Femur (tissue), 1 donor: ENCODE data around the gene HOXB3.
"Not testable (repeated sequence)": the region's sequence is repeated elsewhere in the genome, so short reads cannot be mapped to it uniquely, and the experiment has no call there.

Experiments used
- DNase-seq: peaks from one replicate; pipeline ENCODE4 v3.0.0-alpha.2; 2017

Gene HOXB3

DNA sequence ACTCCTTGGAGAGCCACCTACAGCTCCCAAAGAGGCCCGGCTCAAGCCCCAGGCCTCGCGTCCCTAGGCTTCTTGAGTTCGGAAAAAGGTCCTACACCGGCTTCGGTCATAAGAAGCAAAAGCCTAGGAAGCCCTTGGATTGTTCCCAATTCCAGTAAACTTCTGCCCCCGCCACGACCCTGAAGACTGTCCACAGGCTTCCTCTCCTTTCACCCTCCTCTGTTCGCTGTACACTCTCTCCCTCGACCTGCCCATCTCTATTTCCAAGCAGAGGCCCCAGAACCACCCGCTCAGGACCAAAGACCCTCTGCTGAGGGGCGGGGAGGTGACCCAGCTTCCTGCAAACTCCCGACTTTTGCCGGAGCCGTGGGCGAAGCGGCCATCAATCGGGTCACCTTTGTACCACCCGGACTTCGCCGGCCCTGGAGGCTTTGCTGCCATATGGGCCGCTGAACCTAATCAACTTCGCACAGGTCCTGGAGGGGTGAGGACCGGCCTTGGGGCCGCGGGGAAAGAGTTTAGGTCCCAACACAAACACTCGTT is 47.9 kb downstream of the HOXB3 start:
- DNase-seq, result no peak

DNA sequence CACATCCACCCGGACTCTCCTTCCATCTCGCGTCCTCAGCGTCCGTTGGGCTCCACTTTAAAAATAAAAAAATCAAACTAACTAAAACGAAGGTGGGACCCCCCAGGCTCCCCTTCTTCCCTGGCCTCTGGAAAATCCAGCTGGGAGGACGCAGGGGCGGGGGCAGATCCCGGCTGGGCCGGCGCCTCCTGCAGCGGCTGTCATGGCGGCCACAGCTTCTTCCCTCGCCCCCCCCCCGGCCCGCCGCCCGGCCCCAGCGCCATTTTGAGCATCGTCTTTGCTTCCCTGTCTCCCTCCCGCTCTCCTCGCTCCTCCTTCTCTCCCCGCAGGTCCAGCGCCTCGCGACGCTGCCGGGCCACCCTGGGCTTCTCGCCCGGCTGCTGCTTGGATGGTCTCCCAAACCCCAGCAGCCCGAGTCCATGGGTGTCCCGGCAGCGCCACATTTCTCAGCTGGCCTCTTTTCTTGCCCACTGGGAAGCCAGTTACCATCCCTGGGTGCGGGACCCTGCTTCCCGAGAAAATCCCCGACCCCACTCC is 48.4 kb downstream of the HOXB3 start:
- peak; percentile 84 for DNase-seq

DNA sequence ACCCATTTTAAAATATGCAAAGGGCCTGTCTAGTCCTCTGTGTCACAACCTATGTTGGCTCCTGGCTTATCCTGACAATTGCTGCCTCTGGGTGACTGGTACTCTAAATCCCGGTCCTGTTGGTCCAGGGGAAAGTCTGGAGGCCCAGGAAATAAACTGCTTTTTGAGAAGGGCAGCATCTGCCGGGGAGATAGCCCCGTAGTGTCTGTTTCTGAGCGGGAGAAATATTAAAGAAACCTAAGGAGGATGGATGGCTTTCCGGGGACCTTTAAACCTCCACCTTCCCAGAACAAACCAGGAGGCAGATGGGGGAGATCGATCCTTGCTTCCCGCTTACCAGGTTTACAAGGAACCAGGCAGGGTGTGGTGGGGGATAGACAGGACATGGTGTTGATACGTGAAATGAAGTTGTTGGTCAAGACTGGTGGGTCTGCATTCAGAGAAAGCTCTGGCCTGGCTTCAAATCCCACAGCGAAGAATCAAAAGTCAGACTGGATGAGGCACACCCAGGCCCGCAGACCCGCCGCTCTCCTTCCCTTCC is 48.9 kb downstream of the HOXB3 start:
- DNase-seq, result no peak

DNA sequence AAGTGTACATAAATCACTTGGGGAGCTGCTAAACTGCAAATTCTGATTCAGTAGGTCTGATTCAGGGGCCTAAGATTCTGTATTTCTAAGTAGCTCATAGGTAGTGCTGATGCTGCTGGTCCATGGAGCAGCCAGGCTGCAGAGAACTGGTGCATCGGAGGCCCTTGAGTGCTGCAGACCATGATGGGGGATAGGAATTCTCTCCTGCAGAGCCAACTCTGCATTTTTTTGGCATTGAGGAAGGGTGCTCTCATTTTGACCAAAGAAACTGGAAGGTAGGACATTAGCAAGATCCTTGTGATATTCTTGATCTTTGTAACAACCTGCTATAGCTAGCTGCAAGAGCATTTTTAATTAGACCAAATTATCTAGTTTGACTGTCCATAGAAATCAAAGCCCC is 49.8 kb downstream of the HOXB3 start:
- no peak for DNase-seq

DNA sequence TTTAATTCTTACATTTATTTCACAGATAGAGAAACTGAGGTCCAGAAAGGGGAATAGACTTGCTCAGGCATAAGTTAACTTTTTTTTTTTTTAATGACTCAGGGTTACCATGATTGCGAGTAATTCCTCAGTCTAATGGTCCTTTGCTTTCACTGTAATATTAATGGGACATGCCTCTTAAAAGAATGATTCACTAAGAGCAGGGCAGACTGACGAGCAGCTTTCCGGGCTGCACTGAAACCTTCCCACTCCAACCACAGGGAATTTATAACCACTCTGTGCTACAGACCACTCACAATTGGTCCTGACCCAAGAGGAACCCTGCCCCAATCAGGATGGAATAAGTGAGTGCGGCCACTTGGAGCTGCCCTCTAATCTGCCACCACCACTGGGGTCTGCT is 50.9 kb downstream of the HOXB3 start:
- no peak for DNase-seq

DNA sequence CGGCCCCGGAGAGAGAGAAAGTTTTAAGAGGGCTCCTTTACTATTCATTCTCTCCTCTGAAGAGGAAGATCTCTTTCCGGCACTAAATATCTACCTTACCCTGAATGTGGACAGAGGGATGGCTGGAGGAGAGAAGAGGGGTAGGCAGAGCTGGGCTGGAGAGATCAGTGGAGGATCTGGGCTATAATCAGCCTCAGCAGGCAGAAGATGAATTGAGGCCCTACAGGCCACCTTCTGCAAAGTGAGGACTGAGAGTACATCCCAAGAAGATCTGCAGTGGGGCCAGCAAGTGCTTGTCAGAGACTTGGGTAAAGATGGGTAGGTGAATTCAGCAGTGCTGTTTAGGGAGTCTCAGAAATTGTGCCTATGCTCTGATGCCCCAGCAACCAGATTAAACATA is 52.7 kb downstream of the HOXB3 start:
- no peak for DNase-seq

DNA sequence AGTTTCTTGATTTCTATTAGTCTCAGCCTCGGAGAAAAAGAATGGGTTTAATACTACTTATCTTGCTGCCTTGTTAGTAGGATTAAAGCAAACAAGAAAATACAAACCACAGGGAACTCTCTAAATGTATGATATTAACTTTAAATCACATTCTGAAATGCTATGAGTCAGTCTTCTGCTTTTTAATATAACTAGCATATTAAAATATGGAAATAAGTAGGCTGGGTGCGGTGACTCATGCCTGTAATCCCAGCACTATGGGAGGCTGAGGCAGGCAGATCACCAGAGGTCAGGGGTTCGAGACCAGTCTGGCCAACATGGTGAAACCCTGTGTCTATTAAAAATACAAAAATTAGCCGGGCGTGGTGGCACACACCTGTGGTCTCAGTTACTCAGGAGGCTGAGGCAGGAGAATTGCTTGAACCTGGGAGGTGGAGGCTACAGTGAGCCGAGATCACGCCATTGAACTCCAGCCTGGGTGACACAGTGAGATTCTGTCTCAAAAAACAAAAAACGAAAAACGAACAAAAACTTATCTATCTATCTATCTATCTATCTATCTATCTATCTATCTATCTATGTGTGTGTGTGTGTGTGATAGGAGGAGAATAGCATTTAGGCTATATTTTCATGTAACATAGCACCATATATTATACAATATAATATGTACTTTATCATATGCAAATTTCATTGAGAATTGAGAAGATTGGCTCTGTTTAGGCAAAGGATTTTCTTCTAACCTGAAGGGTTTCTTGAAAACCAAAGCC is 54.1 kb downstream of the HOXB3 start:
- not testable (repeated sequence) for DNase-seq

DNA sequence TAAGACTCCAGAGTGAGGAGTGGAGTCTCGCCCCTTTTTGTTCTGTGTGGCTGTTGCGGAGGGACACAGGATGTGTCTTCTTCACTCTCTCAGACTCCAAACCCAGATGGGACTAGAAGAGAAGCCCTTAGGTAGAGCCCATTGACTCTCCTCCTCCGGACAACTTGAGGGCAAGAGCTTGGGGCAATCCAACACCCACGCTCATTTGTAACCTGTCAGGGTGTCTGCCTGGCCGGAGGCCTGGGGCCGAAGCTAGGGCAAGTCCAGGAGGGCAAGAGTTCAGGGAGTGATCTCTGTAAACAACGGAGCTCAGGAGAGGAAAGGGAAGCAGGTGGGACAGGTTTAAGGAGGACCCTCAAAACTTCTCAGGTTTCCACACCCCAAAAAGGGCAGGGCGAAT is 57.8 kb downstream of the HOXB3 start:
- no peak for DNase-seq

DNA sequence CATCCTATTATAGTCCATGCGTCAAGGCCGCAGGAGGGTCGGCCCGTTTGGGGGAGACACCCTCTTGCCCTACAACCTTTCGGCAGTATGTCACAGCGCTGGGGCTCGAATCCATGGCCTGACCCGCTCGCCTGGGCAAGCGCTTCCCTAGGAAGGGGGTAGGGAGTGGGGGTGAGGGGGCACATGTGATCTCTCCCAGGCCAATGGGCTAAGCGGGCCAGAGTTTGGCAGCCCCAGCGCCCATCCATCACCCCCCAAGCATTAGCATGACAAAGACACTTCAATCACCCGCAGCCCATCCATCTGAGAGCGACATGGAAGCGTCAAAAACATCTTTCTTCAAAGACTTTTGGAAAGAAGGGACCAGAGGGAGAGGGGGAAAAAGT is 59.2 kb downstream of the HOXB3 start, which contains the start of gene HOXB1:
Gene HOXB1, minus strand, starts transcription at position 125 of the 386 bp plus-strand sequence. Its CDS starts 107 bp downstream, at position 18.
- DNase-seq, result no peak

DNA sequence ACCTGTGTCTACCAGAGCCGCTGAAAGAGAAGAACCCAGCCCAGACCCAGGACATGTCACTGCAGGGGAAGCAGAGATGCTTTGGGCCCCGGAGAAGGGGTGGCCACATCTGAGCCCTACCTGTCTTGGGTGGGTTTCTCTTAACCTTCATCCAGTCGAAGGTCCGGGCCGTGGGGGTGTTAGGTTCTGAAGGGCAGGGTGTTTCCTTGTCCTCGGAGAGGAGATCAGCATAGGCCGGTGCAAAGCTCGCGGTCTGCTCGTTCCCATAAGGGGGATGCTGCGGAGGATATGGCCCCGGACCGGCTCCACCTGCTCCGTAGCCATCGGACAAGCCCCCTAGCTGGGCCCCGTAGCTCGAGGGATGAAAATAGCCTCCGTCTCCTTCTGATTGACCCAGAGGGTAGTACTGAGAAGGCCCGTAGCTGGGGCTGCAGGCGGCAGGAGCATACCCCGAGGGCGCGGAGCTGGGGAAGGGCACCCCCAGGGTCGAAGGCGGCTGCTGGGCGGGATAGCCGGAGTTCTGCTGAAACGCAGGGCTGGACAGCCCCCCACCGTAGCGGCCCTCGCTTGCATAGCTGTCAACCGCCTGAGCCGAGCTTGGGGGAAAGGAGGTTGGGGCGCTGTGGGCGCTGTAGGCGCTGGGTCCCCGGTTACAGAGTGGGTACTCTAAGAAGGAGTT is 59.7 kb downstream of the HOXB3 start:
- DNase-seq, result no peak

DNA sequence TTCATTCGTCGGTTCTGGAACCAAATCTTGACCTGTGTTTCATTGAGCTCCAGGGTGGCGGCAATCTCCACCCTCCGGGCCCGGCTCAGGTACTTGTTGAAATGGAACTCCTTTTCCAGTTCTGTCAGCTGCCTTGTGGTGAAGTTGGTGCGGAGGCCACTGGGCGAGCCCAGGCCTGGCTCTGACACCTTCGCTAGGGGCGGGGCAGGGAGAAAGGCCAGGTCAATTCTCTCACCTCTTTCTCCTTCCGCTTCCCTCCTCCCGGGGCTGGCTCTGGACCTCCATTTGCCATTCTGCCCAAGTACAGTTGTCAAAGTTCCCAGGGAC is 60.4 kb downstream of the HOXB3 start:
- DNase-seq, result no peak

DNA sequence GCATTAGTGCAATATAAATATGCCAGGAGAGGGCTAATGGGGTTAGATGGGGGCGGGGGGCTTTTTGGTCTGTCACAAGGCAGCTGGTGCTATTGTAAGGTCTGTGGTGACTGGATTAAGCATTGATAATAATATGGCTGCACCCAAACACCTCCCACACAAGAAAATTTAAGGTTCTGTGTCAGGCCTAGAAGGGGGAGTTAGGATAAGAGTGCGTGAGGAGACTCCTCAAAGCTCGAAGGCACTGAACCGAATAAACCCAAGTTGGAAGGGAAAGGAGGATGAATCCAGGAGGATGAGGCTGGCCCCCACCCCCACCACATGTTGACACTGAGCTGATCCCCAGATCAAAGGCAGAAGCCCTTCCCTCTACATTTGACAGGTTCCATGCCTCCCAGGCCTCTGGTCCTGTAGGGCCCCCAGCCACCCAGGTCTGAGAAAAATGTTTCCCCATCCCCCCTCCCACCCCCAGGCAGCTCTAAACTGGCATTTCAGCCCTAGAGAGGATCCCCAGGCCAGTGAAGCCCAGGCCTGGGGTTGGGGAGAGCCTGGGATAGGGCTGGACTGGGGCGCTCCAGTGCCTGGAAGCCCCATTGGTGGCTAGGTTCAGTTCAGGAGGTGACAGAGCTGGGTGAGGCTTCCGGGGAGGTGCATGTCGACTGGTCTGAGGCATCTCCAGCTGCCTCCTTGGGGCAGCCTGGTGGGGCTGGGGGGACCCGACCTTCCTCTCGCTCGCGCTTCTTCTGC is 60.9 kb downstream of the HOXB3 start:
- no peak for DNase-seq

DNA sequence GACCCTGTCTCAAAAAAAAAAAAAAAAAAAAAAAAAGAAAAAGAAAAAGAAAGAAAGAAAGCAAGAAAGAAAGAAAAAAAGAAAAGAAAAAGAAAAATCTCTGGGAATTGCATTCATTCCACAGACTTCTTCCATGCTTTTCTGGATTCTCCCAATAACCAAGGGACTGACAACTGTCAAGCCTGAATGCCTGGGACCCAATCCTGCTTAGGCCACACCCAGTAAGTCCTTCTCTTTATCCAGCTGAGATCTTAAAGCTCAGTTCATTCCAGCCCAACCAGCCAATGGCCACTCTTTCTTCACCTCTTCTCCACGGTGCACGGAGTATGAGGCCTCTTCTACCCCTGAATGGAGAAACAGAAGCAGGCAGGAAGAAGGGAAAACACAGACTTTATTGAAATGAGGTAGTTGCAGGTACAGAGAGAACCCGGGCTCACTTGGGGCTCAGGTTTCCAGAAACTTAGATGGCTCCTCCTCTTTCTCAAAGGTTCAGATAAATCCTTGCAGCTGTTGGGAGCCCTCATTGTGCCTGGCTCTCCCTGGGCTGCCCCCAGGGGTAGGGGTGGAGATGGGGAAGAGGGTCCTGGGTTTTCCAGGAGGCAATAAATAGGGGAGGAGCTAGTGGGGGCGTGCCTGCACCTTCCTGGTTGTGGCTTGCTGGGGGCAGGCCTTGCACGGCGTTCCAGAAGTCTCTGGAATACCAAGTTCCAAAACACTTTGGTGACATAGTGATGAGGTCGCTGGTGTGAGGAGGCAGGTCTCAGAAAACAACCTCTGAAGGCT is 61.7 kb downstream of the HOXB3 start:
- no peak for DNase-seq

DNA sequence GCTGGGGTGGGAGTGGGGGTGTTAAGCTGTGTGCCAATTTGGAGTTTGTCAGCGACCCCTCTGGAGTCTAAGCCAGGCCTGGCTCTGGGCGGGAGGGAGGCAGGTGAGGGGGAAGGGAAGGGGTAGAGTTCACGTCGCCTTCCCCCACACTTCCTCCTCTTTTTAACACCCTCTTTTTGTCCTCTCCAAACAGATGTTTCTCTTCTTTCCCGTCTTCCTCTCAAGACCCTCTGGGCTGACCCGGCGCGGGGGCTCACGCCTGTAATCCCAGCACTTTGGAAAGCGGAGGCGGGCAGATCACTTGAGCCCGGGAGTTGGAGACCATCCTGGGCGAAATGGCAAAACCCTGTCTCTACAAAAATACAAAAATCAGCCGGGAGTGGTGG is 62.5 kb downstream of the HOXB3 start:
- no peak for DNase-seq

DNA sequence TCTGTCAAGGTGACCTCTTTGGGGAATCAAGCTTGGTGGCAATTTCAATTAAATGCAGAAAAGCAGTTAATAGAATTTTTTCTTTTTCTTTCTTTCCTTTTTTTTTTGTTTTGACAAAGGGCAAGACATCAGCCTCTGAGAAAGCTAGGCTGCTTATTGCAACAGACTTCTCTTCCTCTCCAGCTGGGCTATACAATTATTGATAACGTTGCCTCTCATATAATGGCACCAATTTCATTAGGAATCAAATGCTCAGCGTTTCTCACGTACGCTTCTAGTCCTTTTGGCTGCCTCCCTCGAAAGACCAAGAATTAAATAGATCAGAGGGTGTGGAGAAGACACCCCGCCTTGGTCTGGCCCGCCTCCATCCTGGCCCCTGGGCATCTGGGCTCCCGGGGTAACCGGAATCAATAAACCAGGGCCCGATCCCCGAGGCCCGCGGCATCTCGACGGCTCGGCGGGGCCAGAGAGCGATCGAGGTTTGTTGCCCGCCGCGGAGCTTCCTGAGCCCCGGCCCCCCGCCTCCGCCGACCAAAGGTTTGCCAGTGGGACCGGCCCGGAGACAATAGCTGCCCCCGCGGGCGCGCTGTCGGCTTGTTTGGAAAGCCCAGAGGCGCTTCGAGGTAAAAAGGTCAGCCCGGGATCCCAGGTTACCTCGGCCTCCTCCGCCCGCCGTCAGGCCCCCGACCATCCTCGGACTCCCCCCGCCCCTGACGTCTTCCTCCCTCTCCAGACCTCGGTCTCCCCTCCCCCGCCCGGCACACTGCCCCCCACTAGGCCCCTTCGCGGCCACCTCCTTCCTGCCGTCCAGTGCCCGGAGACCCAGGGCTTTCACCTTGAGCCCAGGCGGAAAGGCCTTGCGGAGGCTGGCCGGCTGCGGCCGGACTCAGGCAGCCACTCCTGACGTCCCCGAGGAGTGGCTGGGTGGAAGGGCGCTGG is 63.2 kb downstream of the HOXB3 start:
- DNase-seq, result no peak

DNA sequence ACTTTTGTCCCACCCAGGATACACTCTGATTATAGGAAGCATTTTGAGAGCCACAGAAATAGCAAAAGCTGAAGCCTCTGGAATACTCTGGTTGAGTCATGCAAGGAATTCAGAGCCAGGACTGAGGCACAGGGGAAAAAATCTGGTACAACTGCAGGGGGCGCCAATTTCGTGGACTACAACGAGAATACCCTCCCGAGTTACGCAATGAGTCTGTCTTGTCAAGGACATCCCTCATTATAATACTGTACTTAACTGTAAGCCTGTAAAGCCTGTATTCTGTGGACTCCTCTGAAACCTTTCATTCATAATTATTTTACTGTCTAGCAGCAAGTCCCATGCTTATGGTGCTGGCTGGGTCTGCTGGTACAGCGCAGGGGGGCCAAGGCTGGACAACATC is 67.0 kb downstream of the HOXB3 start:
- no peak for DNase-seq

DNA sequence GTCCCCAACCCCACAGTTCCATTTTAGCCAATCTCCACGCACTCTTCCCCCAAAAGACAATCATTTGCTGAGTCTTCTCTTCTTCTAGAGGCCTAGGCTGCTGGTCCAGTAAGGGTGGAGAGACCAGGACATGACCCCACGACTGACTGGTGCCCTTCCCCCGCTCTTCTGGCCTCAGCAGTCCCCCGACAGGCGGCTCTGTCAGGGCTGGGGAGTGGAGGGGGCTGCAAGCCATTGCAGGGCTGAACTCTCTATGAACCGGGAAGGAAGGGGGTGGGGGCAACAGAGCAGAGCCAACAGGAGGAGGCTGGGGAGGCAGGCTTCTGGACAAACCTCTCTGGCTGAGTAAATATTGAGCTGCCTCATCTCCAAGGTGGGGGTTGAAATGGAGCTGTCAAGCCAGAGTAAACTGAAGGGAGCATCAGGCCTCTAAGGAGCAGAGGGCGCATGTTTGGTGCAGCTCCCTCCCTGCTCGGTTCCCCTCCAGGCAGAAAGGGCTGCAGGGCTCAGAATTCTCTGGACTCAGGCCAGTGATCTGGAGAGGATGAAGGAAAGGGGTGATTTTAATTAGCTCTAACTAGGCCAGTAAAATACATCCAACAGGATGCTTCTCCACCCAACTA is 67.9 kb downstream of the HOXB3 start:
- peak; percentile 75 for DNase-seq

DNA sequence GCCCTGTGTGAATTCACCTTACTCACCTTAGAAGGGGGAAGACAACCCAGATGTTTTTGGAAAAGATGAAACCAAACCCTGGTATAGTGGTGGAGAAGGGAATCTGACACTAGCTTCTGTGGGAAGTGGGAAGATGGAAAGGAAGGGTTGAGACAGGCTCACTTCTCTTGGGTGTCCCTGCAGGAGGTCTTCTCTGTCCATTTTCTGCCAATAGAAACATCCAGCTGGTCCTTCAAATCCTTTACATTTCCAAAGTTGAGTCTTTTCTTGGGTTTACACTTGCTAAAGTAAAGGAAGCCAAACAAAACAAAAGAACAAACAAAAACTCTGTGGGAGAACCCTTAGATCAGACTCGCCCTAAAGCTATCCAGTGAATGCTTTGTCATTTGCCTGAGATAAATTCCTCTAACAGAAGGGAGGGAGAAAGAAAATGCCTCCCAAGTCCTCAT is 69.4 kb downstream of the HOXB3 start:
- DNase-seq, result no peak

DNA sequence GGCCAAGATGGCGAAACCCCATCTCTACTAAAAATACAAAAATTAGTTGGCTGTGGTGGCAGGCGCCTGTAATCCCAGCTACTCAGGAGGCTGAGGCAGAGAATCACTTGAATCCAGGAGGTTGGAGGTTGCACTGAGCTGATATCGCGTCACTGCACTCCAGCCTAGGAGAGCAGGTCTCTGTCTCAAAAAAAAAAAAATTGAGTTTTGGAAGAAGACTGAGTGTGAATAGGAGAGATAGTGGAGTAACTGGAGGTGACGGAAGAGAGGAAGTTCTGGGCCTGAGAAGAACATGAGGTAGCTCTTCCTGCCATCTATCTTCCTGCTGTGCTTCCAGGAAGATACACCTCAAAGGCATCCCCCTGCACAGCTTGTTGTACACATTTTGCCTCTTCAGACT is 70.6 kb downstream of the HOXB3 start:
- DNase-seq, result no peak

DNA sequence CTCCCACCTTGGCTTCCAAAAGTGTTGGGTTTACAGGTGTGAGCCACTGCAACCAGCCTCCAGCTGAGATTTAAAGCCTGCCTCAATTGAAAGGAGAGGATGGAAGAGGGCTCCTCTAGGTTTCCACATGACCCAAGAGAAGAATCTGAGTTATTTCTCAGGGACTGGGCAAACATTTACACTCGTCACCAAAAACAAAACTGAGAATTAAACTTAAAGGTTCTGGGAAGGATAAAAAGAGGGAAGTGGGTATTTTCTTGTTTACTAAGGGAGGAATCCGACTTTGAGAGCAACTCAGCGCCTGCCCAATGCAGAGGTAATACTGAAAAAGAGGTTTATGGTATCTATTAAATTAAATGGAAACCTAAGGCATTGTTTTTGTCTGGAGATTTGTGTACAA is 72.6 kb downstream of the HOXB3 start:
- DNase-seq, result no peak
